C4-2B (cell line): ENCODE measurements around the gene NCK2.

ENCODE experiments used
- CTCF ChIP-seq: fragments of 450-650 bp; conservative IDR thresholded peaks from 2 replicates; pipeline ENCODE4 v1.5.1; 2017; ENCODE audit warnings: mild to moderate bottlenecking
- ZFX ChIP-seq: fragments of 450-650 bp; IDR thresholded peaks from 2 replicates; pipeline ENCODE4 v1.6.1; 2017

- TF ChIP-seq CTCF (no peak), ZFX (no peak)
Measured at GRCh38 chr2:105815401-105815800, 70.7 kb downstream of the NCK2 start.
